OCI-LY7 (cell line): ENCODE measurements around the gene OPCML. TPM values are rescaled to one million over a fixed set of nuclear protein-coding genes. Genes with fewer than 3 reads are reported as not detected.

ENCODE experiments used
- BruUV-seq: library from RNA; stranded (reverse); fragments of 400-500 nt; replicated peaks from 2 replicates; lab custom pipeline; 2021; lab: Mats Ljungman, UMichigan
- CTCF ChIA-PET: fragments of 300-600 bp; sonication (Branson Sonifier 250); formaldehyde crosslinking; loops from one replicate; lab custom pipeline; 2022; ENCODE audit warnings: antibody characterized with exemption; ENCODE audit not compliant: unreplicated experiment; lab: Charles Lee
- POLR2A ChIA-PET: fragments of 300-600 bp; sonication (Branson Sonifier 250); formaldehyde crosslinking; loops from one replicate; lab custom pipeline; 2022; ENCODE audit warnings: antibody characterized with exemption; lab: Charles Lee
- DNase-seq: peaks from one replicate; pipeline ENCODE4 v3.0.0-alpha.2; 2015; ENCODE audit warnings: low spot score
- H2AFZ ChIP-seq: fragments of 200-600 bp; sonication (generic), shearing (Covaris generic); 2 replicates; pipeline ENCODE4 v1.6.1; 2014; ENCODE audit warnings: mild to moderate bottlenecking, antibody characterized with exemption, low read length, moderate library complexity
- H3K27ac ChIP-seq: fragments of 200-600 bp; sonication (generic); 2 replicates; pipeline ENCODE4 v1.5.1; 2014; ENCODE audit warnings: mixed run types, low read depth, mild to moderate bottlenecking, moderate library complexity, low read length, inconsistent platforms; ENCODE audit not compliant: poor library complexity, severe bottlenecking
- H3K36me3 ChIP-seq: fragments of 200-600 bp; sonication (generic); 2 replicates; pipeline ENCODE4 v1.6.1; 2014; ENCODE audit warnings: mild to moderate bottlenecking, antibody characterized with exemption, low read length, moderate library complexity, mixed read lengths; ENCODE audit not compliant: insufficient read depth
- H3K4me1 ChIP-seq: fragments of 200-600 bp; sonication (generic); 2 replicates; pipeline ENCODE4 v1.5.1; 2014; ENCODE audit warnings: mild to moderate bottlenecking, low read length; ENCODE audit not compliant: insufficient read depth, poor library complexity, severe bottlenecking
- H3K4me2 ChIP-seq: fragments of 200-600 bp; sonication (generic); 2 replicates; pipeline ENCODE4 v1.6.1; 2014; ENCODE audit warnings: mild to moderate bottlenecking, low read length
- H3K4me3 ChIP-seq: fragments of 200-600 bp; sonication (generic); 2 replicates; pipeline ENCODE4 v1.5.1; 2014; ENCODE audit warnings: mild to moderate bottlenecking, low read depth, low read length; ENCODE audit not compliant: poor library complexity, severe bottlenecking
- H3K79me2 ChIP-seq: fragments of 200-600 bp; sonication (generic); 2 replicates; pipeline ENCODE4 v1.6.1; 2016; ENCODE audit warnings: low read depth, mild to moderate bottlenecking, low read length, moderate library complexity, mixed read lengths; ENCODE audit not compliant: insufficient read depth
- H3K9me2 ChIP-seq: fragments of 200-600 bp; sonication (generic); 2 replicates; pipeline ENCODE4 v1.6.1; 2016; ENCODE audit warnings: mild to moderate bottlenecking, low read length, mixed read lengths; ENCODE audit not compliant: insufficient read depth
- H3K9me3 ChIP-seq: fragments of 200-600 bp; sonication (generic); 2 replicates; pipeline ENCODE4 v1.6.1; 2014; ENCODE audit warnings: mild to moderate bottlenecking, mixed run types, low read length, mixed read lengths
- H4K20me1 ChIP-seq: fragments of 200-600 bp; sonication (generic); 2 replicates; pipeline ENCODE4 v1.6.1; 2014; ENCODE audit warnings: mild to moderate bottlenecking, antibody characterized with exemption, low read length, moderate library complexity, mixed read lengths; ENCODE audit not compliant: insufficient read depth
- CTCF ChIP-seq: fragments of 200-600 bp; sonication (generic); conservative IDR thresholded peaks from 2 replicates; pipeline ENCODE4 v1.5.1; 2014; ENCODE audit warnings: mild to moderate bottlenecking, antibody characterized with exemption, low read length, moderate library complexity, mixed read lengths
- EZH2phosphoT487 ChIP-seq: fragments of 200-600 bp; sonication (generic); IDR thresholded peaks from 2 replicates; pipeline ENCODE4 v1.6.1; 2018; ENCODE audit warnings: low read depth, borderline replicate concordance, mild to moderate bottlenecking, mixed run types, antibody characterized with exemption, low read length, moderate library complexity, mixed read lengths
- intact Hi-C: fragments of 100-400 bp; cut with micrococcal nuclease; formaldehyde crosslinking; loops from one replicate; pipeline ENCODE4 v1.10.0; 2022; ENCODE audit not compliant: unreplicated experiment
- total RNA-seq, 2 experiments: library from RNA; depleted of rRNA in 1 of 2; stranded (reverse); fragments of >200 nt in 1 of 2; shearing (Covaris generic) in 1 of 2; gene quantifications; 2 replicates each; pipeline ENCODE4 v1.2.3, GENCODE V29; 2014 to 2022

Gene OPCML
- total RNA-seq, 2 experiments from 2014 or later: not detected

- TF ChIP-seq EZH2phosphoT487: no peak
- no peak for TF ChIP-seq CTCF
Measured at GRCh38 chr11:132892876-132893275, 639.4 kb downstream of the OPCML start.

GRCh38 chr11:132888226-132888625, 644.1 kb downstream of the OPCML start:
- no peaks in the 10 kb centered on the region for H3K9me3 ChIP-seq
- DNase-seq: no peak
- BruUV-seq: no TSS peak
- H4K20me1 ChIP-seq: no peaks in the 10 kb centered on the region
- H3K9me2 ChIP-seq: no peaks in the 10 kb centered on the region
- no peak overlapping the region for H3K4me2 ChIP-seq
- H2AFZ ChIP-seq: no peak overlapping the region
- TF ChIP-seq CTCF: no peak
- H3K79me2 ChIP-seq: no peaks in the 10 kb centered on the region
- intact Hi-C loops: no loop called here
- H3K27ac ChIP-seq: no peak overlapping the region
- POLR2A ChIA-PET: no interaction called here
- no peak overlapping the region for H3K4me3 ChIP-seq
- CTCF ChIA-PET: no interaction called here
- H3K4me1 ChIP-seq: no peaks in the 10 kb centered on the region
- H3K36me3 ChIP-seq: no peaks in the 10 kb centered on the region

More at GRCh38 chr11:132892876-132893275, 639.4 kb downstream of the OPCML start:
- CTCF ChIA-PET: no interaction called here
- Histone ChIP-seq H3K27ac (no peak overlapping the region), H3K4me1 (no peaks in the 10 kb centered on the region), H3K4me2 (no peak overlapping the region), H3K79me2 (no peaks in the 10 kb centered on the region), H3K4me3 (no peak overlapping the region), H3K9me2 (no peaks in the 10 kb centered on the region), H3K9me3 (no peaks in the 10 kb centered on the region), H3K36me3 (no peaks in the 10 kb centered on the region), H2AFZ (no peak overlapping the region), H4K20me1 (no peaks in the 10 kb centered on the region)
- POLR2A ChIA-PET: no interaction called here
- intact Hi-C loops: no loop called here
- no TSS peak for BruUV-seq
- no peak for DNase-seq

GRCh38 chr11:132886335-132886734, 646.0 kb downstream of the OPCML start:
- intact Hi-C loops: no loop called here
- no TSS peak for BruUV-seq
- Histone ChIP-seq H3K9me2 (no peaks in the 10 kb centered on the region), H3K9me3 (no peaks in the 10 kb centered on the region), H3K36me3 (no peaks in the 10 kb centered on the region), H3K4me3 (no peak overlapping the region), H2AFZ (no peak overlapping the region), H3K4me1 (no peaks in the 10 kb centered on the region), H4K20me1 (no peaks in the 10 kb centered on the region), H3K4me2 (no peak overlapping the region), H3K27ac (no peak overlapping the region), H3K79me2 (no peaks in the 10 kb centered on the region)
- ChIA-PET POLR2A (no interaction called here), CTCF (no interaction called here)
- no peak for TF ChIP-seq EZH2phosphoT487
- TF ChIP-seq CTCF: no peak
- no peak for DNase-seq
